NCI-H82 treated with DMSO at 0.1 percent for 48 hours (cell line): ENCODE data around the gene HMGA1.
"Not testable (repeated sequence)": the region's sequence is repeated elsewhere in the genome, so short reads cannot be mapped to it uniquely, and the experiment has no call there.

Source experiments
- DNase-seq: peaks from one replicate; lab custom pipeline; 2025; ENCODE audit not compliant: unreplicated experiment; lab: John Stamatoyannopoulos, UW

Gene HMGA1

DNA sequence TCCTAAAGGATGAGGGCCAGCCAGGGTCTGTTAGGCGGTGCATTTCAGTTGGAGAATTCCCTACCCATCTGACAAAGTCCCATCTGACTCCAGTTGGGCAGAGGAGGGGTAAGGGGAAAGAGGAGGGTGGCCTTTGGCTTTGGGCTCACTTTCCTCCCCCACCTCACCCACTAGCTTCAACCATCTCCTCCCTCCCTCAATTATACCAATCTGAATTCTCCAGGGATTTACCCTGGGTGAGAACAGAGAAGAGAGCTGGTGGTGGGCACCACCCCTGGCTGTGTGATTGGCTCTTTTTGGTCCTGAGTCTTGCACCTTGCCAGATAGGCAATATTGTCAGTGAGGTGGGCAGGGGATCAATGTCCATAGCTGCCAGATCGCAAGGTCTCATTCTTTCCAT is 3.2 kb downstream of the HMGA1 start:
- no peak for DNase-seq

DNA sequence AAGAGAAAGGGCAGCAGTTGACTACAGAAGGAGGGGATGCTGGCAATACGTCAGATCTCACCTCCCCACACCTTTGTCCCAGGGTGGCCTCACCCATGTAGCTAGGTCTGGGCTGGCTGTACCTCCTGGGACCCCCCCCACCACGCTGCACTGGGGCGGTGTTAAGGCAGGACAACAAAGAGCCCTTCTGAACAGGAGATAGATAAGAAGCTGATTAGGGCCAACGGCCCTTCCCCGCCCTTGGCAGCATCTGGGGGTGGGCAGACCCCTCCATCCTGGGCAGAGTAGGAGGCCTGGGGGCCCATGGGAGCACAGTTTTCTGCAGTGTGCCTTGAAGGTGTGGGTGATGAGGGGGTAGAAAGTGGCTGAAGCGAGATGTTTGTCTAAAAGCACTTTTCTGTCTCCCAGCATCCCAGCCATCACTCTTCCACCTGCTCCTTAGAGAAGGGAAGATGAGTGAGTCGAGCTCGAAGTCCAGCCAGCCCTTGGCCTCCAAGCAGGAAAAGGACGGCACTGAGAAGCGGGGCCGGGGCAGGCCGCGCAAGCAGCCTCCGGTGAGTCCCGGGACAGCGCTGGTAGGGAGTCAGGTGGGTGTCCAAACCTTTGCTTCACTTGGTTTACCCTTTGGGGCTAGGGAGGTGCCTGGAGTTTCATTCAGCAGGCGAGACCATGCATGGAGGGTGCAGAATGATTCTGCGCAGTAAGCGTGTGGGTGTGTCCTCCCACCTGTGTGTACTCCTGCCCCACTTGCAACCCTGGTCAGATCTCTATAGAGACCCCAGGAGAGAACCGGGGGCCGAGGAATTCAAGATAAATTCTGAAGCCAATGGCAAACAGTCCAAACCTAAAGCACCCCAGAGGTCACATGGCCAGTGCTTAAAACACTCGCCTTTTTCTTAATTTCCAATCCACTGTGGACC is 3.9 kb downstream of the HMGA1 start:
- DNase-seq: no peak

DNA sequence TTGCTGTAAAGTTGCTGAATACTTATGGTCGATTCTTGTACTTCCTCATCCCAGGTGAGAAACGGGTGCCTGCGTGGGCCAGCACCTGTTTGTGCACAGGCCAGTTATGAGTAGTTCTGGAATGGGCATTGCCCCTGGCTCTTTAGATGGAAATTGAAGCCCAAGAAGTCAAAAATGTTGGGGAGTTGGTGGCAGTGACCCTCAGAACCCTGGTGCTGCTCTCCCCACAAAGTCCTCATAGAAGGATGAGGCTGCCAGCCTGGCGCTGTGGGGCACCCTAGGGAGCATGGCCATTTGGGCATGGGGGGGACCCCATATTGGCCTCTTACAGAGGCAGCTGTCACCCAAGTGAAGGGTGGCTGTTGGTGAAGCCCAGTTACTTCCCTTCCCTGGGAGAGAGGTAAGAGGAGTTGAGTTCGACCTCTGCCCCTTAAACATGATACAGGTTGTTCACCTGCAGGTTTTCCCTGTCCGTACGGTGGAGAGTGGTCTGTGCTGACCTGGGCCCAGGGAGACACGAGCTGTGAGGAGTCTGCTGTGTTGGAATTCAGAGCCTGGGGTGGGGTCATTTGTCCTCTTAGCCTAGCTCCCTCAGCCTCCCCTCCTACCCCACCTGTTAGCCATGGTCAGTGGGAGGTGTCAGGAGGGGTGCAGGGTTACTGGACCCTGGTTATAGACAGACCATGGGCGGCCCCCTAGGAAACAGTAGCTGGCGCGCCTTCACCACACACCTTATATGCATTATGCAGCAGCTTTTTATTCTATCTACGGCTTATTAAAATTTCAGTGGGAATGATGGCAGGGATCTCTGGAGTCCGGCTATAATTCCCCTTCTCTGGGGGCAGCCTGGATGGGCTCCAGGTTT is 4.9 kb downstream of the HMGA1 start:
- no peak for DNase-seq

GRCh38 chr6:34242252-34243130 is 5.8 kb downstream of the HMGA1 start:
- no peak for DNase-seq

GRCh38 chr6:34243131-34243771 is 6.6 kb downstream of the HMGA1 start:
- DNase-seq: no peak

DNA sequence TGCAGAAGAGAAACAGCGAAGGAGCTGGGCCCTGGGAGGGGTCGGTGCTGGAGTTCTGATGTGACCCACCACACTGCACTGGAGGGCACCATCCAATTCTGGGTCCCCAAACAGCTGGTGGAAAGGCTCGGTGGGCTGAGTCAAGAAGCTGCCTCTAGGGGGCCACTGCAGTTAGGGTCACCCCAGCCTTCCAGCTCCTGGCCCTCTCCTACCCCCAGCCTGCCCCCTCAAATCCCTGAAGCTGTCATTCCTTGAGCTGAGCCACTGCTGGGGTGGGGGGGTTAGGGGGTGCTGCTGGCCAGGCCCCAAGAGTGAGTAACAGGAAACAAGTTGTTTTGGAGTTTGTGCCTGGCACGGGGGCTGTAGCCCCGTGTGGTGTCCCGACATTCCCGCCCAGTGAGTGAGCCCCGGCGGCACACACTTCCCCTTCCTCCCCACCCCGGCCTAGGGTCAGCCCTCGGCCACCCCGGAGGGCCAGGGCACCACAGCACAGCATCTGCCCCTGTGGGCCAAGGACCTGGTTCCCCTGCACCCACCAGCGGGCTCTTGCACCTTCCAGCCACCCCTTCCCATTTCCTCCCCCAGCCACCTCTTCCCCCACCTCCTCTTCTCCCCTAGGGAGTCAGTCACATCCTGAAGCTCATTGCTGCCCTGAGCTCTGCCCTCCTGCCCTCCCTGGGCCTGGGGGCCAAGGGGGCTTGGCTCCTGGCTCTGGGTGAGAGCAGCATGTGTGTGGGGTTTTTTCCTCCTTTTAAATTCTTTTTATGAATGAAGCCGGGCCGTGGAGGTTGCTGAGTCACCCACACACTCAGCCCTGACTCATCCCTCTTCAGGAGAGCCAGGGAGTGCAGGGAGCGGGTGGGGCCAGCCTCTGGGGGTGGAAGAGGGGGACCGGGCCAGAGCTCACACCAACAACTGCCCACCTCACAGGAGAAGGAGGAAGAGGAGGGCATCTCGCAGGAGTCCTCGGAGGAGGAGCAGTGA is 7.5 kb downstream of the HMGA1 start:
- no peak for DNase-seq

DNA sequence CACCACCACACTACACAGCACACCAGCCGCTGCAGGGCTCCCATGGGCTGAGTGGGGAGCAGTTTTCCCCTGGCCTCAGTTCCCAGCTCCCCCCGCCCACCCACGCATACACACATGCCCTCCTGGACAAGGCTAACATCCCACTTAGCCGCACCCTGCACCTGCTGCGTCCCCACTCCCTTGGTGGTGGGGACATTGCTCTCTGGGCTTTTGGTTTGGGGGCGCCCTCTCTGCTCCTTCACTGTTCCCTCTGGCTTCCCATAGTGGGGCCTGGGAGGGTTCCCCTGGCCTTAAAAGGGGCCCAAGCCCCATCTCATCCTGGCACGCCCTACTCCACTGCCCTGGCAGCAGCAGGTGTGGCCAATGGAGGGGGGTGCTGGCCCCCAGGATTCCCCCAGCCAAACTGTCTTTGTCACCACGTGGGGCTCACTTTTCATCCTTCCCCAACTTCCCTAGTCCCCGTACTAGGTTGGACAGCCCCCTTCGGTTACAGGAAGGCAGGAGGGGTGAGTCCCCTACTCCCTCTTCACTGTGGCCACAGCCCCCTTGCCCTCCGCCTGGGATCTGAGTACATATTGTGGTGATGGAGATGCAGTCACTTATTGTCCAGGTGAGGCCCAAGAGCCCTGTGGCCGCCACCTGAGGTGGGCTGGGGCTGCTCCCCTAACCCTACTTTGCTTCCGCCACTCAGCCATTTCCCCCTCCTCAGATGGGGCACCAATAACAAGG is 8.5 kb downstream of the HMGA1 start:
- DNase-seq: not testable (repeated sequence)

DNA sequence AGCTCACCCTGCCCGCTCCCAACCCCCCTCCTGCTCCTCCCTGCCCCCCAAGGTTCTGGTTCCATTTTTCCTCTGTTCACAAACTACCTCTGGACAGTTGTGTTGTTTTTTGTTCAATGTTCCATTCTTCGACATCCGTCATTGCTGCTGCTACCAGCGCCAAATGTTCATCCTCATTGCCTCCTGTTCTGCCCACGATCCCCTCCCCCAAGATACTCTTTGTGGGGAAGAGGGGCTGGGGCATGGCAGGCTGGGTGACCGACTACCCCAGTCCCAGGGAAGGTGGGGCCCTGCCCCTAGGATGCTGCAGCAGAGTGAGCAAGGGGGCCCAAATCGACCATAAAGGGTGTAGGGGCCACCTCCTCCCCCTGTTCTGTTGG is 9.1 kb downstream of the HMGA1 start:
- DNase-seq: not testable (repeated sequence)

- DNase-seq: no peak
Observed at GRCh38 chr6:34246249-34246562, 9.5 kb downstream of the HMGA1 start.

DNA sequence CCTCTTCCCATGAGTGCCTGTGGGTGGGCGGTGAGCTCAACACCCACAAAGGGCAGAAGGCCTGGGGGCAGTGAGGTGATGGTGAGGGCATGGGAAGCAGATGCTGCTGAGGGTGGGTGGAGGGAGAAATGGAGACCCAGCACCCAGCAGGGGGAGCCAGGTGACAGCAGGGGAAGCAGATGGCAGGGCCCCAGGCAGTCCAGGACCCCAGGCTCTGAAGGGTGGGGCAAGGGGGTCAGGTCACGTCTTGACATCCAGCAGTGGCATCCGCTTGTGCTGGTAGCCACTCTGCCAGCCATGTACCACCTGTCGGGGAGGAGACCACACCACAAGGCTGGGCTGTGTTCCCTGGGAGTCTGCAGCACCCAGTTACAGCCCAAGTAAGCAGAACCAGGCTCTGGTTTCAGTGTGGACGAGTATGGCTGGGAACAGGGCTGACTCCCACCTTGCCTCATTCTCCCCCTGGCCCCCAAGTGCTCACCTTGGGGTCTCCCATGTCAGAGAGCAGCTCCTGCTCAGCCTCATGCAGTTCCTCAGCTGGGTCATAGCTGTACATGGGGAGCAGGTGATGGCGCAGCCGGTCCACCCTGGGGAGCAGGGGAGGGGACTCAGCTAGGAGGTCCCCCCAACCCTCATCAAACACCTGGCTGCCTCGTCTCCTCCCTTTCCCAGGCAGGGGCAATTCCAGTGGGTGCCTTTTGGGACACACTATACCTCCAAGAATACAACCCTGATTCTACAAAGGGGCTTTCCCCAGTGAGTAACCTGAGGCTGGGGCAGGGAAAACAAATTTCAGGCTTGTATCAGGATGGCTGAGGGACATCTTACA is 10.1 kb downstream of the HMGA1 start:
- peak; percentile 77 for DNase-seq

- DNase-seq: no peak
Observed at GRCh38 chr6:34247481-34248197, 11.0 kb downstream of the HMGA1 start.

DNA sequence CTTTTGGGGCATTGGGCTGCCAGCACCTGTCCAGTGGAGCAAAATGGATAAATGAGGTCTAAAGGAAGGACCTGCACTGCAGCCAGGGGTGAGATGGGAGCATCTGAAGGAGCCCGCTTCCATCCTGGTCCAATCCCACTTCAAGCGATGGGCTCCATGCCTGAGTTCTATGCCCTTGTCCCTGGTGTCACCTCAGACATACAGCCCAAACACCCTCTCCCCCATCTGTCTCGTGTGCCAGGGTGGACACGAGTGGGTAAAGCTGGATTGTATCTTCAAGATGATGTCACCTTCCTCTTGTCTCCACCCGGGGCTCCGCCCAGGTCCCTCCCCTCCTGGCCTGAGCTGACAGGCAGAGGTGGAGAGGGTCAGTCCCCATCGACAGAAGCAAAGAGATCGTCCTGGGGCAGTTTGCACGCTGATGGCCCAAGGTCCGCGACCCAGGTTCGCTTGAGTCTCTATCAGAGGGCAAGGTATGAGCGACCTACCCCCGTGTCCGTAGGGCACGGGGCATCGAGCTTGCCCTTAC is 11.6 kb downstream of the HMGA1 start:
- DNase-seq: no peak

DNA sequence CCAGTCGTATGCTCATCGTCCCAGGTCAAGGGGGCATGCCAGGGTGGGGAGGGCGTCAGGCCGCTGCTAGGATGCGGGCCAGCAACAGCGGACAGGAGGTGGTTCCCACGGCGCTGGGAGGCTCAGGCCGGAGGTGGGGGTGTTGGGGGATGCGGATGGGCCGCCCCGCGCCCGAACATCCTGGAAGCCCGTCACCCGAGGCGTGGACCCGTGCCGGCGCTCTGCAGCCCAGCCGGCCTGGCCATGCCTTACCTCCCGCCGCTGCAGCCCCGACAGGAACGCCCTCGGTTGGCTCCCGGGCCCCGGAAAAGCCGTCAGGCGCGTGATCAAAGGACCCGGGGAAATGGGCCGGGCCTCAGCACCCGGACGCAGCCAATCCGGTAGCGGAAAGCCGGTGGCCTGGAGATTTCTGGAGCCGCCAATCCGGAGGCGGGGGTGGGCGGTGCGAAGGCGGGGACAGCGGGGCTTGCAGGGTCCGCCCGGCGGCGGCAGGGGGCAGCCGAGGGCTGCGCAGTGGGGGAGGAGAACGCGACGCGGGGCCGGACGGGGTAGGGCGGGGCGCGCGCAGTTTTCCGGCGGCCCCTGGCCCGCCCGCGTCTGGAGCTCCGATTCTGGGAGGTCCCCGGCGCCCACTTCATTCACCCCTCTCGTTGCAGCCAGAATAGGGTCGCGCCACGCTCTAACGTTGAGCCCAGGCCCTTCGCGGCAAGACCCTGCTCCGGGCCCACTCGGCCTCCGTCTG is 12.2 kb downstream of the HMGA1 start, which contains the start of gene SMIM29:
Gene SMIM29 (minus strand): TSS at position 280 of the 742 bp plus-strand sequence. CDS start 1,215 bp downstream, outside the sequence.
- DNase-seq: peak; percentile 87

- no peak for DNase-seq
Observed at GRCh38 chr6:34249469-34250261, 13.0 kb downstream of the HMGA1 start.

DNA sequence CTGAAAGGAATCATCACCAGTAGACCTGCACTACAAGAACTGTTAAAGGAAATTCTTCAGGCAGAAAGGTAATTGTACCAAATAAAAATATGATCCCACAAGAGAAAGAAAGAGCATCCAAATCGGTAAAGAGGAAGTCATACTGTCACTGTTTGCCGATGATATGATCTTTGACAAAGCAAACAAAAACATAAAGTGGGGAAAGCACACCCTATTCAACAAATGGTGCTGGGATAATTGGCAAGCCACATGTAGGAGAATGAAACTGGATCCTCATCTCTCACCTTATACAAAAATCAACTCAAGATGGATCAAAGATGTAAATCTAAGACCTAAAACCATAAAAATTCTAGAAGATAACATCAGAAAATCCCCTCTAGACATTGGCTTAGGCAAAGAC is 15.7 kb downstream of the HMGA1 start:
- DNase-seq: not testable (repeated sequence)
